Naive B cell (primary cell): Measurements from ENCODE around the gene SH3BGR. TPM values are rescaled to one million over a fixed set of nuclear protein-coding genes. Genes with fewer than 3 reads are reported as not detected.
A peak's percentile ranks its signal among the peaks of the same experiment; 100 is the strongest.

ENCODE experiments used
- ATAC-seq, 2 donors: fragments of 150-1000 bp; cut with Tn5 transposase; 2 replicates each; pipeline ENCODE4 v1.10.0; 2021; ENCODE audit warnings: low read depth in 2 of 2, mild to moderate bottlenecking in 2 of 2, moderate library complexity in 2 of 2
- DNase-seq: peaks from one replicate; pipeline ENCODE4 v3.0.0; 2022
- H3K27ac Mint-ChIP-seq, 6 donors: one replicate each; pipeline ENCODE4 v1.8.0; 2020 to 2022; ENCODE audit warnings: mild to moderate bottlenecking in 6 of 6, mixed read lengths in 6 of 6, moderate library complexity in 5 of 6, inconsistent platforms in 2 of 6
- H3K27me3 Mint-ChIP-seq, 3 donors: one replicate each; pipeline ENCODE4 v1.8.0; 2021 to 2022; ENCODE audit warnings: mixed read lengths in 3 of 3, mild to moderate bottlenecking in 1 of 3
- H3K36me3 Mint-ChIP-seq, 2 donors: one replicate each; pipeline ENCODE4 v1.8.0; 2020 to 2022; ENCODE audit warnings: mixed read lengths in 2 of 2, inconsistent platforms in 1 of 2, mild to moderate bottlenecking in 1 of 2
- H3K4me1 Mint-ChIP-seq, 3 donors: one replicate each; pipeline ENCODE4 v1.8.0; 2020 to 2022; ENCODE audit warnings: mixed read lengths in 3 of 3, inconsistent platforms in 1 of 3, mild to moderate bottlenecking in 1 of 3, moderate library complexity in 1 of 3
- H3K4me3 Mint-ChIP-seq, 8 donors: one replicate each; pipeline ENCODE4 v1.8.0; 2020 to 2022; ENCODE audit warnings: mild to moderate bottlenecking in 8 of 8, mixed read lengths in 8 of 8, moderate library complexity in 8 of 8, inconsistent platforms in 2 of 8
- H3K9me3 Mint-ChIP-seq, 7 donors: one replicate each; pipeline ENCODE4 v1.8.0; 2020 to 2022; ENCODE audit warnings: mixed read lengths in 7 of 7, mild to moderate bottlenecking in 5 of 7, inconsistent platforms in 2 of 7, moderate library complexity in 1 of 7
- polyA plus RNA-seq, 6 donors: library from polyadenylated mRNA; unstranded; fragments of 300-500 nt; fragmentation: Illumina TruSeq; gene quantifications; one replicate each; pipeline ENCODE4 v1.2.3, GENCODE V29; 2021; ENCODE audit warnings: low read depth in 6 of 6

SH3BGR gene
- polyA plus RNA-seq, 6 donors from 2014 or later, result 0.86 to 2.5 (median 1.6) TPM; not detected in 2

DNA sequence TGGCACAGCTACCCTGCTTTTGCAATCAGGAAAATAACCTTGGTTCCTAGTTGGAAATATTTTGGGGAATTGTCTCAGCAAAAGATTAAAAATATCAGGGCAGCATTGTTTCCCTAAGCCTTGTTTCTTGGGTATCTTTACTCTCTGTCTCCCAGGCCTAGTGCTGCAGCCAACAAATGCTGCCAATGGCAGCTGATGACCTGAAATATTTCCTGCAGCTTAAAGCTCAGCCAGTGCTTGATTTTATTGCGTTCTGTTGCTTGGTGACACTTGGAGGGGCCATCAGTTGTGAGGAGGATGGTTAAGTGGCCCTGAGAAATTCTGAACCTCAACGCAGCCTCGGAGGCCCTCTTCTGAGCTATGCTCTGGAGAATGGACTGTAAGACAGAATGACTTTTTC lies 101.6 kb downstream of the SH3BGR start:
- DNase-seq, result no peak
- peaks cover 2 to 28% (median 15%) of the 10 kb centered on the region in 7 donors for H3K9me3 Mint-ChIP-seq
- ATAC-seq, result no peak
- H3K4me3 Mint-ChIP-seq, result no peak overlapping the region
- H3K4me1 Mint-ChIP-seq, result no peaks in the 10 kb centered on the region
- peaks cover 4 to 8% (median 5%) of the 10 kb centered on the region in 3 donors for H3K27me3 Mint-ChIP-seq
- no peaks in the 10 kb centered on the region for H3K36me3 Mint-ChIP-seq
- H3K27ac Mint-ChIP-seq, result no peak overlapping the region

DNA sequence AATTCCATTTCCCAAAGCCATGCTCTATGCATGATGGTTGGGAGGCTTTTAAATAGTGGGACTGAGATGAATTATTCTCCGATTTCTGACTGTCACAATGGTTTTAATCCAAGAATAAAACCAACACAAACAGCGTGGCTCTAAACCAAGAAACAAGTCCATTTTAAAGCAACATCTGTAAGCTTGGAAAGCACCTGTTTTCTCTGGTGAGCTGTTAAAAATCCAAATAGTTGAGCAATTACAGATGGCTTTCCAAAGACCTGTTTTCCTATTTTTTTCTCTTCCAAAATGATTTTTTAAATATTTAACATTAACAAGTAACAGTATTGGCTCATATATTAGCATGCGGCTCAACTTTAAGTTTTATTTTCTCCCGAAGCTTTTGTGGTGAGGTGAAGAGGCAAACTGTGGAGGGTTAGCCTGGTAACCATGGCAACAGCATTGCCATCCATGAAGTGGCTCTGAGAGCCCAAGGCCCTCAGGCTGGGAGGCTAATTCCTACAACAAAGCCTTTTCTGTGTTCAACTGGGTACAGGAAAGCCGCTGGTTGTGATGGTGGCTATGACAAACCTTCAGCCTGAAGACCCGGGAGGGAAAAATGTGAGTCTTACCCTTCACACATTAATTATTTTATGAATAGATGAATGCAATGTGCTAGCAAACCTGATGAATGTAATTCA lies 104.3 kb downstream of the SH3BGR start:
- DNase-seq, result no peak
- peaks cover 4 to 24% (median 7%) of the 10 kb centered on the region in 7 donors for H3K9me3 Mint-ChIP-seq
- H3K36me3 Mint-ChIP-seq, result no peaks in the 10 kb centered on the region
- no peak overlapping the region for H3K4me3 Mint-ChIP-seq
- H3K27me3 Mint-ChIP-seq, result peaks cover 0 to 8% (median 4%) of the 10 kb centered on the region in 3 donors
- ATAC-seq, result no peak
- H3K27ac Mint-ChIP-seq, result no peak overlapping the region
- no peaks in the 10 kb centered on the region for H3K4me1 Mint-ChIP-seq

DNA sequence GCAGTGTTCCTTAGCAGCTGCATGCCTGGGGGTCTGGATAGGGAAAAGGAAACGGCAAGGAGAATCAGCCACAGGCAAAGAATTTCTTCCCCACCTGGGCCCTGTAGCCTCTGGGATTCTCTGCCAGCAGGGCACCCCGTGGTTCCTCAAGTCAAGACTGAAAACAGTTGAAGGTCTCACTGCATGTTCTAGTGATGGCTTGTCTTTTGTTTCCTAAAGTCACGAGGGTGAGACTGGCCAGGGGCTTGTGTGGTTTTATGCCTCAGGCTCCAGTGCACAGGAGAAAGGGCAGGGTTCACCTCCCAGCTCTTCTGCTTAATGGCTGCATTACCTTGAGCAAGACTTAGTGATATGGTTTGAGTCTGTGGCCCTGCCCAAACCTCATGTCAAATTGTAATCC lies 107.7 kb downstream of the SH3BGR start:
- no peaks in the 10 kb centered on the region for H3K4me1 Mint-ChIP-seq
- DNase-seq (no peak), ATAC-seq (no peak)
- H3K9me3 Mint-ChIP-seq, result peaks cover 0 to 12% (median 2%) of the 10 kb centered on the region in 7 donors
- H3K36me3 Mint-ChIP-seq, result no peaks in the 10 kb centered on the region
- peaks cover 0 to 9% (median 8%) of the 10 kb centered on the region in 3 donors for H3K27me3 Mint-ChIP-seq
- no peak overlapping the region for H3K4me3 Mint-ChIP-seq
- H3K27ac Mint-ChIP-seq, result no peak overlapping the region

DNA sequence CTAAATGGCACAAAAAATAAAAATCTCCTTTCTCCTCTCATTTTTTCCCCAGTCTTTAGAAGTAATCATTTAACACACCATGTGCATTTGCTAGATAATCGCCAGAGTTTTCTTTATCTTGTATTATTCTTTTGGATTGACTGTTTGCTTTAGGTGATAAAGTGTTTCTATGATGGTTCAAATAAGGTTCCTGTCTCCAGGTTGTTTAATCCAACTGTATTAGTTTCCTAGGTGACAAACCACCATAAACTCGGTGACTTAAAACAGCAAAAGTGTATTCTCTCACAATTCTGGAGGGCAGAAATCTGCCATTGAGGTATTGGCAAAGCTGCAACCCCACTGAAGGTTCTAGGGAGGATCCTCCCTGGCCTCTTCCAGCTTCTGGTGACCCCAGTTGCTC lies 109.4 kb downstream of the SH3BGR start:
- Mint-ChIP-seq H3K36me3 (no peaks in the 10 kb centered on the region), H3K27ac (no peak overlapping the region), H3K27me3 (peaks cover 0 to 9% (median 8%) of the 10 kb centered on the region in 3 donors), H3K4me1 (no peaks in the 10 kb centered on the region), H3K9me3 (peaks cover 0 to 12% (median 2%) of the 10 kb centered on the region in 7 donors), H3K4me3 (no peak overlapping the region)
- no peak for ATAC-seq
- no peak for DNase-seq

DNA sequence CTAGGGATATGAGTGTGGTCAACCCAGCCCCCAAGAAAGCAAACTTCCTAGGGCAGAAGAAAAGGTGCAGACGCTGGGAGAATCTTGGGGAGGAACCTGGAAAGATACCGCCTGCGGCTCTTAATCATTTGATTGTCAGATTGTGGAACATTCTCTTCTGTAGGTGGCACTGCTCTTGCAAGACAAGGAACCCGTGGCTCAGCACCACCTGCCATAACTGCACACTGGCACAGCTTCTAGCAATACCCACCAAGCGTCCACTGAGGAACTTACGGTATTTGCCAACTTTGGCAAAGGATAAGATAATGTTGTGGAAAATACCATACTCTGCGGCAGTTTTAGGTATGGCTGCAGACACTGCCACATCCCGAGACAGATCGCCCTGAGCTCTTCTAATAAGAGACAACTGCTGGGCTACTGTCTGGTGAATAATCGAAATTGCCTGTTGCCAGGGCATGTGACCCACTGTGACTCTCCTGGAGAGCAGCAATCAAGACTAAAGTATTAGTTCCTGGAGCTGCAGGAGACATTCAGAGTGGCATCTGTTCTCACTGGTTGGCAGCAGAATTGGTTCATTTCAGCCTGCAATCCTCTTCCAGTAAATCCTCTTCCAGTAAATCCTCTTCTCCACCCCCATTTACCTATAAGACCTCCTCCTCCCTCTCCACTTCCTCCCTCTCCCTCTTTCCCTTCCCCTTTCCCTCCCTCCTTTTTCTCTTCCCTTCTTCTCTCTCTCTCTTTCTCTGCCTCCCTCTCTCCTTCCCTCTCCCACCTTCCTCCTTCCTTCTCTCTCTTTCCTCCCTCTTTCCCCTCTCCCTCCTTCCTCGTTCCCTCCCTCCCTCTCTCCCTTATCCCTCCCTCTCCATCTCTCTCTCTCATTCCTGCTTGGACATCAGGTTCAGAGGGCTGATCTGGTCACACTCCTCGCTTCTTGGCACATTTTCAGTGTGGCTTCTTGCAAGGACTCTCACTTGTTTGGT lies 111.3 kb downstream of the SH3BGR start:
- H3K36me3 Mint-ChIP-seq, result no peaks in the 10 kb centered on the region
- no peaks in the 10 kb centered on the region for H3K4me1 Mint-ChIP-seq
- no peak overlapping the region for H3K27ac Mint-ChIP-seq
- DNase-seq (no peak), ATAC-seq (no peak)
- H3K4me3 Mint-ChIP-seq, result peak overlapping the region in 2 of 8 donors; percentile 22 to 24
- H3K9me3 Mint-ChIP-seq, result peaks cover 0 to 6% (median 1%) of the 10 kb centered on the region in 7 donors
- H3K27me3 Mint-ChIP-seq, result peaks cover 0 to 9% (median 8%) of the 10 kb centered on the region in 3 donors

DNA sequence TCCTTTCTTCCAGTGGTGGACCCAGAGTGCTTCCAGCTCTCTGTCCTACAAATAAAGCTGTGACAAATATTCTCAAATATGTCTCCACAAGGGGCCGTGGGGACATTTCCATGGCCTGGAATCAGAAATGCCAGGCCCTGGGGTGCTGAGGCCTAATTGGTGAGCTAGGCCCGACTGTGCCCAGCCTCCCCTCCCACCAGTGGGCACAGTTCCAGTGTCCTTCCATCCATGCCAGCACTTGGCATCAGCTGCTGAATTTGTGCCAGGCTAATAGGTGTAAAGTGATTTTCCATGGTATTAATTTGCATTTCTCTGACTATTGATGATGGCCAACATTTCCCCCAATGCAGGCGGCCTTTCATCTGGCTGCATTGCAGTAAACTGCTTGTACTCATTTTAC lies 112.4 kb downstream of the SH3BGR start:
- Mint-ChIP-seq H3K27me3 (peaks cover 0 to 9% (median 8%) of the 10 kb centered on the region in 3 donors), H3K9me3 (peaks cover 0 to 1% (median 0%) of the 10 kb centered on the region in 7 donors), H3K36me3 (no peaks in the 10 kb centered on the region), H3K27ac (no peak overlapping the region), H3K4me3 (no peak overlapping the region), H3K4me1 (no peaks in the 10 kb centered on the region)
- ATAC-seq (no peak), DNase-seq (no peak)

Other genes starting within 250 kb of the SH3BGR start
- gene BRWD1, start 138.3 kb upstream of the SH3BGR start, polyA plus RNA-seq, result 10 to 100 TPM; 31.1 to 49.8 (median 44.1) TPM
- 100 to 1,000 TPM; 259 to 458 (median 306) TPM for gene HMGN1, start 102.9 kb upstream of the SH3BGR start, polyA plus RNA-seq
- not detected for gene LCA5L, start 6.2 kb upstream of the SH3BGR start, polyA plus RNA-seq
- gene B3GALT5, start 161.0 kb downstream of the SH3BGR start, polyA plus RNA-seq, result not detected